Mesenchymal stem cell (in vitro differentiated cells and primary cell): ENCODE measurements around the gene PAN3.

Source experiments
- DNase-seq: peaks from one replicate; pipeline ENCODE4 v3.0.0-alpha.2; 2013
- H2AFZ ChIP-seq: one replicate; pipeline ENCODE4 v1.6.1; 2013; ENCODE audit warnings: low read depth, mild to moderate bottlenecking, control low read depth, inconsistent platforms, low read length, moderate library complexity
- H2AK5ac ChIP-seq: 2 replicates; pipeline ENCODE4 v1.6.1; 2013; ENCODE audit warnings: low read length, moderate library complexity, mild to moderate bottlenecking, inconsistent platforms; ENCODE audit not compliant: severe bottlenecking
- H2BK120ac ChIP-seq: one replicate; pipeline ENCODE4 v1.6.1; 2013; ENCODE audit warnings: low read depth, mild to moderate bottlenecking, inconsistent platforms, low read length, moderate library complexity
- H2BK12ac ChIP-seq, 2 experiments: one replicate each; pipeline ENCODE4 v1.6.1; 2013; ENCODE audit warnings: inconsistent platforms in 2 of 2, low read length in 2 of 2, mild to moderate bottlenecking in 2 of 2, moderate library complexity in 2 of 2, control low read depth in 1 of 2
- H2BK15ac ChIP-seq: one replicate; pipeline ENCODE4 v1.6.1; 2013; ENCODE audit warnings: mild to moderate bottlenecking, low read depth, inconsistent platforms; ENCODE audit not compliant: poor library complexity, severe bottlenecking
- H2BK5ac ChIP-seq: 2 replicates; pipeline ENCODE4 v1.6.1; 2013; ENCODE audit warnings: low read depth, mild to moderate bottlenecking, low read length, control low read depth, inconsistent platforms; ENCODE audit not compliant: poor library complexity, severe bottlenecking
- H3K14ac ChIP-seq, 2 experiments: one replicate each; pipeline ENCODE4 v1.6.1; 2013; ENCODE audit warnings: inconsistent platforms in 2 of 2, low read length in 2 of 2, control low read depth in 1 of 2, mild to moderate bottlenecking in 1 of 2, moderate library complexity in 1 of 2
- H3K18ac ChIP-seq, 2 experiments: one replicate each; pipeline ENCODE4 v1.6.1; 2013; ENCODE audit warnings: inconsistent platforms in 2 of 2, low read length in 2 of 2, control low read depth in 1 of 2, low read depth in 1 of 2, mild to moderate bottlenecking in 1 of 2
- H3K23ac ChIP-seq, 2 experiments: one replicate each; pipeline ENCODE4 v1.6.1; 2013; ENCODE audit warnings: inconsistent platforms in 2 of 2, low read length in 2 of 2, mild to moderate bottlenecking in 2 of 2, moderate library complexity in 2 of 2, control low read depth in 1 of 2
- H3K27ac ChIP-seq: 2 replicates; pipeline ENCODE4 v1.5.1; 2013; ENCODE audit warnings: mild to moderate bottlenecking, moderate library complexity, low read length, control low read depth, inconsistent platforms; ENCODE audit not compliant: poor library complexity, severe bottlenecking
- H3K27me3 ChIP-seq, 2 experiments: 2 replicates each; pipeline versions ENCODE4 v1.6.1 to v1.7.0; 2013; ENCODE audit warnings: low read length in 2 of 2, mild to moderate bottlenecking in 2 of 2, moderate library complexity in 2 of 2, control low read depth in 1 of 2, inconsistent platforms in 1 of 2; ENCODE audit not compliant: control insufficient read depth in 1 of 2, insufficient read depth in 1 of 2
- H3K36me3 ChIP-seq, 2 experiments: 2 replicates each; pipeline versions ENCODE4 v1.6.1 to v1.7.0; 2013; ENCODE audit warnings: low read length in 2 of 2, control low read depth in 1 of 2, inconsistent platforms in 1 of 2, low read depth in 1 of 2, mild to moderate bottlenecking in 1 of 2; ENCODE audit not compliant: insufficient read depth in 2 of 2, control insufficient read depth in 1 of 2
- H3K4ac ChIP-seq, 2 experiments: one replicate each; pipeline ENCODE4 v1.6.1; 2013; ENCODE audit warnings: inconsistent platforms in 2 of 2, low read length in 2 of 2, mild to moderate bottlenecking in 2 of 2, moderate library complexity in 2 of 2, control low read depth in 1 of 2, low read depth in 1 of 2
- H3K4me1 ChIP-seq: 2 replicates; pipeline ENCODE4 v1.6.1; 2013; ENCODE audit warnings: low read depth, low read length, control low read depth; ENCODE audit not compliant: control insufficient read depth, insufficient read depth
- H3K4me2 ChIP-seq: 2 replicates; pipeline ENCODE4 v1.6.1; 2013; ENCODE audit warnings: low read length, mild to moderate bottlenecking, inconsistent platforms; ENCODE audit not compliant: poor library complexity, severe bottlenecking
- H3K4me3 ChIP-seq, 2 experiments: 2 replicates each; pipeline versions ENCODE4 v1.5.1 to v1.7.0; 2013; ENCODE audit warnings: low read length in 2 of 2, mild to moderate bottlenecking in 2 of 2, control low read depth in 1 of 2, low read depth in 1 of 2; ENCODE audit not compliant: insufficient read depth in 1 of 2
- H3K79me1 ChIP-seq: replicated peaks from 2 replicates; pipeline ENCODE4 v1.6.1; 2013; ENCODE audit warnings: mild to moderate bottlenecking, control low read depth, low read length, inconsistent platforms; ENCODE audit not compliant: poor library complexity, severe bottlenecking
- H3K9ac ChIP-seq: 2 replicates; pipeline ENCODE4 v1.7.0; 2013; ENCODE audit warnings: mild to moderate bottlenecking, low read length, moderate library complexity
- H3K9me3 ChIP-seq: 2 replicates; pipeline ENCODE4 v1.7.0; 2013; ENCODE audit warnings: mild to moderate bottlenecking, low read length; ENCODE audit not compliant: control insufficient read depth
- H4K8ac ChIP-seq: one replicate; pipeline ENCODE4 v1.6.1; 2013; ENCODE audit warnings: inconsistent platforms, mild to moderate bottlenecking, low read length, moderate library complexity
- H4K91ac ChIP-seq: one replicate; pipeline ENCODE4 v1.6.1; 2013; ENCODE audit warnings: mild to moderate bottlenecking, low read length, inconsistent platforms
- WGBS: methylation state at CpG from one replicate; pipeline ENCODE4 v1.1.7; 2013; ENCODE audit warnings: mixed read lengths; 5-methylcytosine and 5-hydroxymethylcytosine counted together

PAN3 gene

DNA sequence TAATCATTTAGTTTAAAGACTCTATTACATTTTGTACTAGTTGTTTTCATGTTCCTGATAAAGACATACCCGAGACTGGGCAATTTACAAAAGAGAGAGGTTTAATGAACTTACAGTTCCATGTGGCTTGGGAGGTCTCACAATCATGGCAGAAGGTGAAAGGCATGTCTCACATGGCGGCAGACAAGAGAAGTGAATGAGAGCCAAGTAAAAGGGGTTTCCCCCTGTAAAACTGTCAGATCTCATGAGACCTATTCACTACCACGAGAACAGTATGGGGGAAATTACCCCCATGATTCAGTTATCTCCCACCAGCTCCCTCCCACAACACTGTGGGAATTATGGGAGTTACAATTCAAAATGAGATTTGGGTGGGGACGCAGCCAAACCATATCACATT lies 129.2 kb downstream of the PAN3 start:
- Histone ChIP-seq H3K14ac (no peak overlapping the region), H2BK5ac (no peak overlapping the region), H4K91ac (no peak overlapping the region), H3K4me2 (no peak overlapping the region), H3K27me3 (no peaks in the 10 kb centered on the region), H2AK5ac (no peak overlapping the region), H3K18ac (no peak overlapping the region), H3K23ac (no peak overlapping the region), H3K36me3 (peaks cover 3 to 61% of the 10 kb centered on the region in 2 experiments), H2AFZ (no peak overlapping the region), H3K4ac (no peak overlapping the region), H3K9ac (no peak overlapping the region), H3K4me1 (no peaks in the 10 kb centered on the region), H3K4me3 (no peak overlapping the region), H3K79me1 (peaks cover 6% of the 10 kb centered on the region), H2BK12ac (no peak overlapping the region), H4K8ac (no peak overlapping the region), H3K9me3 (no peaks in the 10 kb centered on the region), H2BK120ac (no peak overlapping the region), H2BK15ac (no peak overlapping the region), H3K27ac (no peak overlapping the region)
- WGBS, result 100% methylated on average over 2 of the region's 4 CpGs
- DNase-seq, result no peak

GRCh38 chr13:28268800-28269223 lies 130.5 kb downstream of the PAN3 start:
- Histone ChIP-seq H2AFZ (no peak overlapping the region), H3K23ac (no peak overlapping the region), H3K9me3 (no peaks in the 10 kb centered on the region), H3K4me1 (no peaks in the 10 kb centered on the region), H2BK120ac (no peak overlapping the region), H3K27ac (no peak overlapping the region), H2BK15ac (no peak overlapping the region), H3K4me2 (no peak overlapping the region), H3K14ac (no peak overlapping the region), H2AK5ac (no peak overlapping the region), H4K8ac (no peak overlapping the region), H2BK5ac (no peak overlapping the region), H3K4ac (no peak overlapping the region), H2BK12ac (no peak overlapping the region), H3K27me3 (no peaks in the 10 kb centered on the region), H3K9ac (no peak overlapping the region), H3K79me1 (peaks cover 5% of the 10 kb centered on the region), H3K36me3 (peaks cover 3 to 57% of the 10 kb centered on the region in 2 experiments), H4K91ac (no peak overlapping the region), H3K18ac (no peak overlapping the region), H3K4me3 (no peak overlapping the region)
- no peak for DNase-seq

GRCh38 chr13:28271056-28271840 lies 132.9 kb downstream of the PAN3 start:
- Histone ChIP-seq H3K4me1 (no peaks in the 10 kb centered on the region), H3K4ac (no peak overlapping the region), H3K79me1 (peaks cover 4% of the 10 kb centered on the region), H3K14ac (no peak overlapping the region), H3K9me3 (no peaks in the 10 kb centered on the region), H4K91ac (no peak overlapping the region), H3K9ac (no peak overlapping the region), H3K27ac (no peak overlapping the region), H3K36me3 (peaks cover 3 to 64% of the 10 kb centered on the region in 2 experiments), H2BK12ac (no peak overlapping the region), H3K23ac (no peak overlapping the region), H2AK5ac (no peak overlapping the region), H3K4me2 (no peak overlapping the region), H4K8ac (no peak overlapping the region), H2AFZ (no peak overlapping the region), H2BK5ac (no peak overlapping the region), H3K18ac (no peak overlapping the region), H2BK120ac (no peak overlapping the region), H3K27me3 (no peaks in the 10 kb centered on the region), H2BK15ac (no peak overlapping the region), H3K4me3 (no peak overlapping the region)
- no peak for DNase-seq
- WGBS, result no CpG with 5 or more reads among the region's 2 CpGs

GRCh38 chr13:28273919-28274318 lies 135.6 kb downstream of the PAN3 start:
- Histone ChIP-seq H3K27ac (no peak overlapping the region), H3K23ac (no peak overlapping the region), H3K79me1 (peaks cover 9% of the 10 kb centered on the region), H3K4me1 (no peaks in the 10 kb centered on the region), H2AFZ (no peak overlapping the region), H3K4me2 (no peak overlapping the region), H3K4ac (no peak overlapping the region), H3K4me3 (no peak overlapping the region), H2BK12ac (no peak overlapping the region), H2AK5ac (no peak overlapping the region), H3K18ac (no peak overlapping the region), H3K9ac (no peak overlapping the region), H3K14ac (no peak overlapping the region), H3K9me3 (no peaks in the 10 kb centered on the region), H2BK5ac (no peak overlapping the region), H2BK120ac (no peak overlapping the region), H4K8ac (no peak overlapping the region), H2BK15ac (no peak overlapping the region), H3K36me3 (peaks cover 3 to 61% of the 10 kb centered on the region in 2 experiments), H3K27me3 (no peaks in the 10 kb centered on the region), H4K91ac (no peak overlapping the region)
- DNase-seq, result no peak
- WGBS, result 58% methylated on average over 2 of the region's 3 CpGs
